Activated CD4-positive, alpha-beta T cell treated with anti-CD3 and anti-CD28 coated beads, Interleukin-2, amount 50 U/mL, for 48 hours (primary cell): ENCODE results near the gene MOV10L1.
"Not testable (repeated sequence)": the region's sequence is repeated elsewhere in the genome, so short reads cannot be mapped to it uniquely, and the experiment has no call there.

ENCODE experiments used
- DNase-seq, 2 experiments: peaks; one replicate each; pipeline ENCODE4 v3.0.0-alpha.2; 2020

The MOV10L1 gene

DNA sequence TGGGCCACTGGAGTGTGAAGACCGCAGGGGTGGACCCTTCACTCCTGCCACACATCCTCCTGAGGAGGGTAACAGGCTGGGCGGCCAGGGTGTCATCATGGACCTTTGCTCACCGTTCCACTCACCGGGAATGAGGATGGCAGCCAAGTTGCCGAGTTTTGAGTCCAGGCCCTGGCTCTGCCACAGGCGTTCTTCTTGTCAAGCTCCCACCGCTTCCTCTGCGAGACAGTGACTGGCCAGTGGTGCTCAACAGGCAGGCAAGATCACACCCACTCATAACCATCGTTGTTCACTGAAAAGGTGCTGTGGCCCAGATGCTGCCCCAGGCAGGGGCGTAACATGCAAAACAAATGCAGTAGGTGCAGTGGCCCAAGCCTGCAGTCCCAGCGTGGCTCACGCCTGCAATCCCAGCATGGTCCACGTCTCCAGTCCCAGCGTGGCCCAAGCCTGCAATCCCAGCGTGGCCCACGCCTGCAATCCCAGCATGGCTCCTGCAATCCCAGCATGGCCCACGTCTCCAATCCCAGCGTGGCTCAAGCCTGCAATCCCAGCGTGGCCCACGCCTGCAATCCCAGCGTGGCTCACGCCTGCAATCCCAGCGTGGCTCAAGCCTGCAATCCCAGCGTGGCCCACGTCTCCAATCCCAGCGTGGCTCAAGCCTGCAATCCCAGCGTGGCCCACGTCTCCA, 75.8 kb downstream of the MOV10L1 start:
- no peak for DNase-seq

DNA sequence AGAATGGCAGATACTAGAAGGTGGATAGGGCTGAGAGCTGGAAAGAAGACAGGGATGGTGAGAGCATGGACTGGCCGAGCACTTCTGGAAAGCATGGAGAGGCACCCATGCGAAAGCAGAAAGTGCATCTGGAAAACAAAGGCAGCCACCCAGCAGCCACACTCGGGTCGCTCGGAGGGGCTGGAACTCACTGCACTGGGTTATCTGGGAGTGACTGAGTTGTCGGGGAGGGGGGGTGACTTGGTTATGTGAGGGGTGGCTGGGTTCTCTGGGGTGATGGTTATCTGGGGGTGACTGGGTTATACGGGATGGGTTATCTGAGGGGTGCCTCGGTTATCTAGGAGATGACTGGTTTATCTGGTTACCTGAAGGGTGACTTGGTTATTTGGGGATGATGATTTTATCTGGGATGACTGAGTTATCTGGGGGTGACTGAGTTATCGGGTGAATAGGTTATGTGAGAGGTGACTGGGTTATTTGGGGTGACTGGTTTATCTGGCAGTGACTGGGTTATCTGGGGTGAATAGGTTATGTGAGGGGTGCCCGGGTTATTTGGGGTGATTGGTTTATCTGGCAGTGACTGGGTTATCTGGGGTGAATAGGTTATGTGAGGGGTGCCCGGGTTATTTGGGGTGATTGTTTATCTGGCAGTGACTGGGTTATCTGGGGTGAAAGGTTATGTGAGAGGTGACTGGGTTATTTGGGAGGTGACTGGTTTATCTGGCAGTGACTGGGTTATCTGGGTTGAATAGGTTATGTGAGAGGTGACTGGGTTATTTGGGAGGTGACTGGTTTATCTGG, 78.1 kb downstream of the MOV10L1 start:
- DNase-seq = no peak

DNA sequence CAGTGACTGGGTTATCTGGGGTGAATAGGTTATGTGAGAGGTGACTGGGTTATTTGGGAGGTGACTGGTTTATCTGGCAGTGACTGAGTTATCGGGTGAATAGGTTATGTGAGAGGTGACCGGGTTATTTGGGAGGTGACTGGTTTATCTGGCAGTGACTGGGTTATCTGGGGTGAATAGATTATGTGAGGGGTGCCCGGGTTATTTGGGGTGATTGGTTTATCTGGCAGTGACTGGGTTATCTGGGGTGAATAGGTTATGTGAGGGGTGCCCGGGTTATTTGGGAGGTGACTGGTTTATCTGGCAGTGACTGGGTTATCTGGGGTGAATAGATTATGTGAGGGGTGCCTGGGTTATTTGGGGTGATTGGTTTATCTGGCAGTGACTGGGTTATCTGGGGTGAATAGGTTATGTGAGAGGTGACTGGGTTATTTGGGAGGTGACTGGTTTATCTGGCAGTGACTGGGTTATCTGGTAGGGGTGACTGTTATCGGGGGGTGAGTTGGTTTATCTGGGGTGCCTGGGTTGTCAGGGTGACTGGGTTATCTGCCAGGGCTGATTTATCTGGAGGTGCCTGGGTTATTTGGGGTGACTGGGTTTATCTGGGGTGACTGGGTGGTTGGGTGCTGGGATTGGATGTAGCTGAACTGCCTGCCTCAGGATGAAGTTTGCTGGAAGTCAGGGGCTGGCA, 78.8 kb downstream of the MOV10L1 start:
- DNase-seq = not testable (repeated sequence)

DNA sequence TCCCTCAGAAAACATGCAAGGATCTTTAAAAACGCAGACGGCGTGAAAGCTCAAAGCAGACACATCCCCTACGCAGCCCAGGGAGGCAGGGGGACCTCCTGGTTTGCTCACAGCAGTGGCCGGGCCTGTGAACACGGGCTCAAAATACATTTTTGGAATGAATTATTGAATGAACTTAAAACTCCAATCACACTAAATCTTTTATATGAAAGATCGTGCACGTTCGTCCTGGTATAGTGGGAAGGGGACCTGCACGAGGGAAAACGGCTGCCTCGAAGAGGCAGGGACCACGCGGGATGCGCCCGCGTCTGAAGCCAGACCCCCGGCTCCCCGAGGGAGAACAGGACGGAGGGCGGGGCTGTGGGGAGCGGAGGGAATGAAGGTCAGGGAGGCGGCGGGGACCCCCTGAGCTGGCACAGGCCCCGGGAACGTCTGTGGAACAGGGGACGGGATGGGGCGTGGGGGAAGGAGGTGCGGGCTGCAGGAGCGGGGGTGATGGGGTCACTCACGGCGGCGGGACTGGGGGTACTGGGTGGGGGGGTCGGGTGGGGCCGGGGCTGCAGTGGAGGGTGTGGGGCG, 79.5 kb downstream of the MOV10L1 start:
- no peak for DNase-seq

DNA sequence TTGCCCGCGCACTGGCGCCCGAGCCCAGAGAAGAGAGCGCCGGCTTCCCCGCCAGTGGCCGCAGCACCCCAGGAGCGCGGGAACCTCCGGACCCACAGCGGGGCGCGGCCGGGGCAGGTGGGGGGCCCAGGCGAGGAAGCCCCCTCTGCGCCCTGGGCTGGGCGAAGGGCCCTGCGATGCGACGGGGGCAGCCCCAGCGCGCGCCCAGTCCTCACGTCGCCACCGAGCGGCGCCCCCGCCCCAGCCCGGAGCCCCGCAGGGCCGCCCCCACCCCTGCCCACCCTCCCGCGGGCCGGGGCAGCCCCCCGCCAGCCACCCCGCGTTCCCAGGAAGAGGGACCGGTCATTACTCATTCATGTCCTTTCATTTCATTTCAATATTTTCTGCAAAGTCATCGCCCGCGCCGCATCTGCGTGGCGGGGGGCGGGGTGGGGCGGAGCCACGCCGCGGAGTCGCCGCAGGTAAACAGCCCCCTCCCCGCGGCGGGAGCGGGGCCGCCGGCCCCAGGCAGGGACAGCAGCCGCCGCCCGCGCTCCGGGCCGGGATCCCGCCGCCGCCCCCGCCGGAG, 80.1 kb downstream of the MOV10L1 start:
- DNase-seq = peak; percentile 68 to 75

DNA sequence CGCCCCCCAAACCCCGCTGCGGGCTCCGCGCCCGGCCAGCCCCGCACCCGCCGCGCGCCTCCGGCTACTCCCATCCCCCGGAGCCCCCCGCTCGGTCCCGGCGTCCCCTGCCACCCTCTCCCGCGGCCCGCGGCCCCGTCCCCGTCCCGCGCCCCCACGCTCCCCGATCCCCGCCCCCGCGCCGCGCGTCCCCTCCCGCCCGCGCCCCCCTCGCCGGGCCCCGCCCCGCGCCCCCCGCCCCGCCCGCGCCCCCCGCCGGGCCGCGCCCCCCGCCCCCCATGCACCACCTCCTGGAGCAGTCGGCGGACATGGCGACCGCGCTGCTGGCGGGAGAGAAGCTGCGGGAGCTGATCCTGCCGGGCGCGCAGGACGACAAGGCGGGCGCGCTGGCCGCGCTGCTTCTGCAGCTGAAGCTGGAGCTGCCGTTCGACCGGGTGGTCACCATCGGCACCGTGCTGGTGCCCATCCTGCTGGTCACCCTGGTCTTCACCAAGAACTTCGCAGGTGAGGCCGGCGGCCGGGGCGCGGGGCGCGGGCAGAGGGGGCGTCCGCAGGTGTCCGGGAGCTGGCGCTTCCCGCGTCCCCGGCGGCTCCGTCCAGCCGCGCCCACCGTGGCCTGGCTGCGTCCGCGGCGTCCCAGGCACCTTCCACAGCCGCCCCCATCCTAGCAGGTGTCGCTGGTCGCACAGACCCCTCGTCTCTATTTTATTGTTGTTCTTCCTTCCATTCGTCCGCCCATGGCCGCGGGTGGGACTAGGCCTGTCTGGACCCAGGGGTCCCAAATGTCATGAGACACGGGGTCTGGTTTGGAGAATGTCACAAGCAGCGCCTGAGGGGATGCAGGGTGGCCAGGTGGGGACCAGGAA, 80.9 kb downstream of the MOV10L1 start, which contains the start of gene PANX2:
TSS of gene PANX2 (plus strand) at position 279 of the 866 bp plus-strand sequence. CDS start at position 279, 0 bp downstream.
- no peak for DNase-seq

DNA sequence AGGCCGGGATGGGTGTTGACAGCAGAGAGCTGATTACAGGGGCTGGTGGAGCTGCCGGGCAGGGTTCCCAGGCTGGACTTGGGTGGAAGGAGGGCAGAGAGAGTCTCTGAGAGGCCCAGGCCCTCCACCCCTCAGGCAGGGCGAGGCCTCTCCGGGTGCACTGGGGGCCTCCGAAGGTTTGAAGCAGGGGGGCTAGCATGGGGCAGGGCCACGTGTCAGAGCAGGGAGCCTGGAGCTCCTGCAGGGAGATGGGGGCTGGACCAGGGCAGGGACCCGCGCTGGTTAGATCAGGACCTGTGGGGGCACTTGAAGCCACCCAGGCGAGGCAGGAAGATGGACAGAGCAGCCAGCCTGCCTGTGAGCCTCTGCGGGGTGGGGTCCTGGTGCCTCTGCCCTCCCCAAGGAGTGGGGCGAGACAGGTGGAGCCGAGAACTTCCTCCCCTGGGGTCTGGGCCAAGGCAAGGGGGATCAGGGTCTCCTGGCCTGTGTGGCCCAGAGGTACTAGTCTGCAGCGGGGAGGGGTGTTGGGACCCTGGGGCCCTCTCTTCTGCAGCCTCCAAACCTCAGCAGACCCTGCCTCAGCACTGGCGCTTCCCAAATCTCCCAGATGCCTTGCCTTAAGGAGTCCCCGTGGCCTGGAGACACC, 81.6 kb downstream of the MOV10L1 start:
- no peak for DNase-seq

DNA sequence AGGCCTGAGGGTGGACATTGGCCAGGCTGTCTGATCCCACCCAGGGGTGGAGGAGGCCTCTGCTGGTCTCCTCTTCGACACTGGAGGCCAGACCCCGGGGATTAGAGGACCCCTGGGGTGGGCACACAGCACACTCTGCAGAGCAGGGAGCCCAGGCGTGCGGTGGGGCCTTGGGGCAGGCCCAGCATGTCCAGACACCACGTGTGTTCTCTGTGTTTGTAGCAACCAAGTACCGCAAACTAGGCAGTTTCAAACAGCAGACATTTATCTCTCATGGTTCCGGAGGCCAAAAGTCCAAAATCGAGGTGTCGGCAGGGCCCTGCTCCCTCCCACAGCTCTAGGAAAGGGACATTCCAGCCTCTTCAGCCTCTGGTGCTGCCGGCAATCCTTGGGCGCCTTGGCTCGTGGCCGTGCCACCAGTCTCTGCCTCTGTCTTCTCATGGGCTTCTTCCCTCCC, 82.2 kb downstream of the MOV10L1 start:
- no peak for DNase-seq

DNA sequence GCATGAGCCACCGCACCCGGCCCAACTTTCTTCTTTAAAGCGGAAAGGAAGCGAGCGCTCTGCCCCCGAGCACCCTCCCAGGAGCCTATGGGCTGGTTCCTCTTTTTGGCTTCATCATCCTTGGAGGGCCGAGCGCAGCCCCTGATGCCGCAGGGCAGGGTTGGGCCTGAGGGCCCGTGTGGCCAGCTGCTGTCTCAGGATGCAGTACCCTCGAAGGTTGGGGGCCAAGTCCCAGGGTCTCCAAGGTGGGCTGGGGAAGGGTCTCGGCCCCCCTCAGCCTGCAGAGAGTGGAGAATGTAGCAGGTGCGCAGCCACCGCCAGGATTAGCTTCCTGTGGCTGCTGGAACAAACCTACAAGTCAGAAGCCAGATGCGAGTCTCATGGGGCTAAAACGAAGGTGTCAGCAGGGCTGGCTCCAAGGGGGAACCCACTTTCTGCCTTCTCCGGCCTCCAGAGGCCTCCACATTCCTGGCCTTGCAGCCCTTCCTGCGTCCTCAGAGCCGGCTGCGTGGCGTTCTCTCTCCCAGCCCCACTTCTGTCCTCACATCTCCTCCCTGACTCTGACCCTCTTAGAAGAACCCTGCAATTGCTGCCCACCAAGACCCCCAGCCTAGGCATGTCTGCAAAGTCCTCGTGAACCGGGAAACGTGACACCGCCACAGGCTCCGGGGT, 83.6 kb downstream of the MOV10L1 start:
- no peak for DNase-seq

DNA sequence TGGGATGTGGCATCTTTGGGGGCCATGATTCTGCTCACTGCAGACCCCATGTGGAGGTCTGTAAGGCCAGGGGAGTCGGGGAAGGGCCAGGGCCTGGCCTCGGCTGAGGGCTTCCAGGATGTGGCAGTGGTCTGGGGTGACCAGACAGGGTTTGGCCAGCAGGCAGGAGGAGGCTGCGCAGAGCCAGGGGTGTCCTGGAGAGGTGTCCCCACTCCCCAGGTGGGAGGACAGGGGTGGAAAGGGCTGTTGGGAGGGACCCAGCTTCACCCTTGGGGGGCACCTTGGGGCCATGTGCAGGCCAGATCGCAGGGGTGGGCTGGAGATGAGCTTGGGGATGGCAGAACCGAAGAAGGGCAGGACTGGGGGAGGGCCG, 84.2 kb downstream of the MOV10L1 start:
- DNase-seq = no peak

DNA sequence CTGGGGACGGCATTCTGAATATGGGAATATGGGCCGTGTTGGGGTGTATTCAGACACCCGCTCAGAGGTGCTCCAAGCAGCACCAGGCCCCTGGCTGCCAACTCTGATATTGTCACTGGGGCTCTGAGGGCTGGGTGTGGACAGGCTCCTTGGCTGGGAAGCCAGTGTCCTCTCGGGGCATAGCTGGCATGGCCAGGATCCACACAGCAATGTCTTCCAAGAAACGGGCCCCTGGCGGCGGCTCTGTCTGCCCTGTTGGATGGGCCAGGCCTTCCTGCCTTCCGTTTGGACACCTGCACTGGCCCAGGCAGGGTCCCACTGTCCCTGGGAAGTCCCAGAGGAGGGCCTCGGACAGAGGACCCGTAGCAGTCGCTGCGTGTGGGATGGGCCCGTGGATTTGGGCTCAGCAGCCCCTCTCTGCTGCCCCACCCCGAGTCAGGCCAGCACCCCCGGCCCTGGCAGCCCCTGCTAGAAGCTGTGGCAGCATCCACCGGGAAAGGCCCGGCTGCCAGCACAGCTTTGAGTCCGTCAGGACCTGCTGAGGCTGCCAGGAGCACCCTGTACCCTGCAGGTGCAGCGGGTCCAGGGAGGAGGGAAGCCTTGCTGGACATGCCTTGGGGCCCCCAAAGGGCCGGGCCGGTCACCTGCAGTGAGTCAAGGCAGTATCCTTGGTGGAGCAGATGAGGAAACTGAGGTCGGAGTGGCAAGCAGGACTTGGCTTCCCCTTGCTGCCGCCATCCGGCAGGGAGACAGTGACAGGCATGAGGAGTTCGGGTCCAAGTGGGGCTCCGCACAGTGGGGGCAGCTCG, 84.8 kb downstream of the MOV10L1 start:
- no peak for DNase-seq

DNA sequence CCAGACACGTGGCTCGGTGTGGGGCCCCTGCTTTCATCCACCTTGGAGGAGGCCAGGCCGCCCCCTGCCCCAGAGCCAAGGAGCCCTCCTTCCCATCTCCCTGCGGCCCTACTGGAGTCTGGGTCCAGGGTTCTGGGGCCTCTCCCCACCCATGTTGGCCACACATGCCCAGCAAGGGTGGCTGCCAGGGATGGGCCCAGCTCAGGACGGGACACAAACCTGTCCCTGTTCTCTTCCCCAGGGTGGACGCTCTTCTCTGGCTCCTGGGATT, 85.3 kb downstream of the MOV10L1 start:
- no peak for DNase-seq

DNA sequence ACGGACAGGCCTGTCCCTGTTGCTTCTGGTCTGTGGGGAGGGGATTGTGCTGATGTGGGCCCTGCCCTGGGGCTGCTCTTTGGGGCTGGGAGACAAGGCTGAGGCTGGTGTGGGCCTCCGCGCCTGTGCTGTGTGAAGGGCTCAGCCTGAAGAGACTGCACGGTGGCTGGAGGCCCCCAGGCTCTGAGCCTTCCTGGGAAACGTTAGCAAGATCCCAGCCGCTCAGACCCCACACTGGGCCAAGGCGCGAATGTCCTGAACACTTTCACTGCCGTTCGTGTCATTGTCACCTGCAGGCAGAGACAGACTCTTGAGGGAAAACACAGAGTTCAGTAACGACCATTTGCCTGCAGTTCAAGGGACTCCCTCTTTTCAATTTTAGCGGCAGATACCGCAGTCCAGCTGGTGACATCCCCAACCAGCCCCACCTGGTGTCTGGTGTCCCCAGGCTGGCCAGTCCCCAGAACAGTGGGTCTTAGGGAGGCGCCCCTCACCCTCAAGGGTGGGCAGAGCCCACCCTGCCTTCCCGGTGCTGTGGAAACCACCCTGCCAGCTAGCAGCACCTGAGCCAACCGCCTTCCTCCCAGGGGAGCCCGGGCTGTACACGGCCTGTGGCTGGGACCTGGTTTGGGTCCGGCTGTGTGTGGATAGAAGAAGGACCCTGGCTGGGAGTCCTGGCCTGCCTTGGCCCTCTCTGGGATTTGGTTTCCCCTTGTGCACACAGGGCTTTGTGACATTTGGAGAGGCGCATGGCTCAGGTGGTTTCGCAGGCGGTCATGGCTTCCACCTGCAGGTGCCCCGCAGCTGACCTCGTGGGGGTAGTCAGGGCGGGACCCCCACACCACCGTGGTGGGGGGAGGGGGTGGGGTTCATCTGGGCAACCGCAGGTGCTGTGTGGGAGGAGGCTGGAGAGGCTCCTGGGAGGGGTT, 86.4 kb downstream of the MOV10L1 start:
- DNase-seq = no peak

DNA sequence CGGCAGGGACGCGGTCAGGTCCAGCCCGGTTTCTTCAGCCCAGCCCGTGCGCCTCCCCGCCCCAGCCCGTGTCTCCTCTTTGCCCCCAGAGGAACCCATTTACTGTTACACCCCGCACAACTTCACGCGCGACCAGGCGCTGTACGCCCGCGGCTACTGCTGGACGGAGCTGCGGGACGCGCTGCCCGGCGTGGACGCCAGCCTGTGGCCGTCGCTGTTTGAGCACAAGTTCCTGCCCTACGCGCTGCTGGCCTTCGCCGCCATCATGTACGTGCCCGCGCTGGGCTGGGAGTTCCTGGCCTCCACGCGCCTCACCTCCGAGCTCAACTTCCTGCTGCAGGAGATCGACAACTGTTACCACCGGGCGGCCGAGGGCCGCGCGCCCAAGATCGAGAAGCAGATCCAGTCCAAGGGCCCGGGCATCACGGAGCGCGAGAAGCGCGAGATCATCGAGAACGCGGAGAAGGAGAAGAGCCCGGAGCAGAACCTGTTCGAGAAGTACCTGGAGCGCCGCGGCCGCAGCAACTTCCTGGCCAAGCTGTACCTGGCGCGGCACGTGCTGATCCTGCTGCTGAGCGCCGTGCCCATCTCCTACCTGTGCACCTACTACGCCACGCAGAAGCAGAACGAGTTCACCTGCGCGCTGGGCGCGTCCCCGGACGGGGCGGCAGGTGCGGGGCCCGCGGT, 87.2 kb downstream of the MOV10L1 start:
- no peak for DNase-seq

DNA sequence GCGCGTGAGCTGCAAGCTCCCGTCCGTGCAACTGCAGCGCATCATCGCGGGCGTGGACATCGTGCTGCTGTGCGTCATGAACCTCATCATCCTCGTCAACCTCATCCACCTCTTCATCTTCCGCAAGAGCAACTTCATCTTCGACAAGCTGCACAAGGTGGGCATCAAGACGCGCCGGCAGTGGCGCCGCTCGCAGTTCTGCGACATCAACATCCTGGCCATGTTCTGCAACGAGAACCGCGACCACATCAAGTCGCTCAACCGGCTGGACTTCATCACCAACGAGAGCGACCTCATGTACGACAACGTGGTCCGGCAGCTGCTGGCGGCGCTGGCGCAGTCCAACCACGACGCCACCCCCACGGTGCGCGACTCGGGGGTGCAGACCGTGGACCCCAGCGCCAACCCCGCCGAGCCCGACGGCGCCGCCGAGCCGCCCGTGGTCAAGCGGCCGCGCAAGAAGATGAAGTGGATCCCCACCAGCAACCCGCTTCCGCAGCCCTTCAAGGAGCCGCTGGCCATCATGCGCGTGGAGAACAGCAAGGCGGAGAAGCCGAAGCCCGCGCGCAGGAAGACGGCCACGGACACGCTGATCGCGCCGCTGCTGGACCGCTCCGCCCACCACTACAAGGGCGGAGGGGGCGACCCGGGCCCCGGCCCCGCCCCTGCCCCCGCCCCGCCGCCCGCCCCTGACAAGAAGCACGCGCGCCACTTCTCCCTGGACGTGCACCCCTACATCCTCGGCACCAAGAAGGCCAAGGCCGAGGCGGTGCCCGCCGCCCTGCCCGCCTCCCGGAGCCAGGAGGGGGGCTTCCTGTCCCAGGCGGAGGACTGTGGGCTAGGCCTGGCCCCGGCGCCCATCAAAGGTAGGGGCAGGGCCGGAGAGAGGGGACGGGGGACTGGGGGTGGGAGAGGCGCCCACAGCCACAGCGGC, 88.0 kb downstream of the MOV10L1 start:
- no peak for DNase-seq

DNA sequence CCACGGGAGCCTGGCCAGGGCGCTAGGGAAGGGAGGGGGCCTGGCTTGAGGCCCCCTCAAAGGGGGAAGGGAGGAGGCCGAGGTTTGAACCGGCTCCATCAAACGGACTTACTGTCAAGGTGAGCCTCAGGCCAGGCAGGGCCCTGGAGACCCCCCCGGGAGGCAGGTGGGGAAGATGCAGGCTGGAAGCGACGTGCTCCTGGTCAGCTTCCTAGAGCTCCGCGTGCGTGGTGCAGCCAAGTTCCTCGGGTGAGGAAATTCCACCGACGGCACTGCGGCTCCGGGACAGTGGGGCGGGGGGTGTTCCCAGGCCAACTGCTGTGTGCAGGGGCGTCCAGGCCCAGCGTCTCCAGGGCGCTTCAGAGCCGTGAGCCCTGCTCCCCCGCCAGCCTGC, 88.7 kb downstream of the MOV10L1 start:
- DNase-seq = no peak
